GM21447 (cell line): Measurements from ENCODE around the gene DENND4A.
A peak's percentile ranks its signal among the peaks of the same experiment; 100 is the strongest.
"Not testable (repeated sequence)": the region's sequence is repeated elsewhere in the genome, so short reads cannot be mapped to it uniquely, and the experiment has no call there.

Experiments
- ATAC-seq: cut with Tn5 transposase; IDR thresholded peaks from one replicate; pipeline ENCODE4 v1.9.1; 2021; ENCODE audit not compliant: unreplicated experiment

Gene DENND4A

DNA sequence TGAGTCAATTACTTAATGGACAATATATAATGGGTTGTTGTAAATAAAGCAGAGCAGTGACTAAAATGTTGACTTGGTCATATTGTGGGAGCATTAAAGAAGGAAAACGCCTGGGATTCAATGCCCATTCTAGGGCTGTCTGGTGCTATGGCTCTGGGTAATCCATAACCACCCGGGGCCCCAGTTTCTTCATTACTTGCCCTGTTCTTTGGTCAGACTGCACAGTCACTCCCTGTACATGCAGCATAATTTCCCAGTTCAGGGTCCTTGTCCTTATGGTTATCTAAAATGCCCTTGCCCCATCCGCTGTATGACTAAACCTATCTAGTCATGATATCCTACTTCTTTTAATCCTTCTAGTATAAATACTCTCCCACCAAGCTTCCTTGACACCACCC, 27.5 kb upstream of the DENND4A start:
- no peak for ATAC-seq

DNA sequence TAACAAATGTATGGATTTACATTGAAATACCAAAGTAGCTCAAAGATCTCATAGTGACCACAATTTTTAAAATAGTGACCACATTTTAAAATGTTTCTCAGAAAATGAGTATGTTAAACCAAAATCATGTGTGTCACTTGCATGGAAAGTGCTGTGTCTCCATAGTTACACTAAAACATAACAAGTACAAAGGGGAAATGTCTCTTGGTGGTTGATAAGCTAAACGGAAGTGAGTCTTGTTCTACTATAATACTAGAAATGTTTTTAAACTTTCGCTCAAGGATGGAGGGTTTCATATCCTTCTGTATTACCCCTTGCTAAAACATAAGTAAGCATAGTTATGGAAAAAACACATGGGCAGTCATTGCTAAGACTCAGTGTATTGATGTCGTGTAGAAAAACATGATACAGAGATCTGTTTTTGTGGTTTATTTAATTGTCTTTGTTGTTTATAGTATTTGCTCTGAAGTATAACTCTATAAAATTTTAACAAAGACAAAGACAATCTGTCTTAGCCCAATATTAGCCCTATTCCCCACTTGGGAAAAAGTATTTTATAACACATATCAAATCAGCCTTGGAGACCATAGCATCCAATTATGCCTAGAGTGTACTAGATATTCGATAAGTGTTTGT, 27.0 kb upstream of the DENND4A start:
- ATAC-seq = peak; percentile 57

DNA sequence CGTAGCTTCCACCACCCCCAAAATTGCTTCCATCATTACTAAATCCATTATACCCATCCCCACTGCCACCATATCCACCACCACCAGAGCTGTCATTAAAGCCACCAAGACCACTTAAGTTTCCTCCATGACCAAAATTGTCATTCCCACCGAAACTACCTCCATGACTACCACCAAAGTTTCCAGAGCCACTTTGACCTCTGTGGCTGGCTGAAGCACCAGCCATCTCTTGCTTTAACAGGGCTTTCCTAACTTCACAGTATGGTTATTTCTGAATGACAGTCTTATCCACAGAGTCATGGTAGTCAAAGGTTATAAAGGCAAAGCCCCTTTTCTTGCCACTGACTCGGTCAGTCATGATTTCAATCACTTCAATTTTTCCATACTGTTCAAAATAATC, 24.3 kb upstream of the DENND4A start:
- ATAC-seq = no peak

DNA sequence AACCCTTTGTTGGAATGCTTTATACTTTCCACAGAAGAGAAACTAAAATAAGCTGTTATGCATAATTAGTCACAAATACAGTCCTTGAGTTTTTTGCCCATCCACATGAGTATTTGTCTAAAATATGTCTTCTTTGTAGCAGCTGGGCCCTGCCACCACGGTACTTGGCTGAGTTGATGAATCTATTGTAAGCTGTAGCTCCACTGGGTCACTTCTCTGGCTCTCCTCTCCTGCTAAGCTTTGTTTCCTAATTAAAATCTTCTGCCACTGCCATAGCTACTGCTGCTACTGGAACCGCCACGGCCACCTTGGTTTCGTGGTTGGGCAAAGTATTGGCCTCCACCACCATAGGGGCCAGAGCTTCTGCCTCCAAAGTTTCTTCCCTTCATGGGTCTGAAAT, 23.9 kb upstream of the DENND4A start:
- not testable (repeated sequence) for ATAC-seq

DNA sequence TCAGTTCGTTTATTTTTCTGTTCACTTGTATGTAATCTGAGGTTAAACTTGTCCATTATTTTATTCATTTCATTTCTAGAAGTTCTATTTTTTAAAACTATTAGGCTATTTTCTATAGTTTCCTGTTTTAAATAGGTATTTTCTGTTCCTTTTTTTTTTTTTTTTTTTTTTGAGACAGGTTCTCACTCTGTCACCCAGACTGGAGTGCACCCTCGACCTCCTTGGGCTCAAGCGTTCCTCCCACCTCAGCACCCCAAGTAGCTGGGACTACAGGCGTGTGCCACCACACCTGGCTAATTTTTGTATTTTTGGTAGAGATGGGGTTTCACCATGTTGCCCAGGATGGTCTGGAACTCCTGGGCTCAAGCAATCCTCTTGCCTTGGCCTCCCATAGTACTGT, 22.2 kb upstream of the DENND4A start:
- ATAC-seq = not testable (repeated sequence)

DNA sequence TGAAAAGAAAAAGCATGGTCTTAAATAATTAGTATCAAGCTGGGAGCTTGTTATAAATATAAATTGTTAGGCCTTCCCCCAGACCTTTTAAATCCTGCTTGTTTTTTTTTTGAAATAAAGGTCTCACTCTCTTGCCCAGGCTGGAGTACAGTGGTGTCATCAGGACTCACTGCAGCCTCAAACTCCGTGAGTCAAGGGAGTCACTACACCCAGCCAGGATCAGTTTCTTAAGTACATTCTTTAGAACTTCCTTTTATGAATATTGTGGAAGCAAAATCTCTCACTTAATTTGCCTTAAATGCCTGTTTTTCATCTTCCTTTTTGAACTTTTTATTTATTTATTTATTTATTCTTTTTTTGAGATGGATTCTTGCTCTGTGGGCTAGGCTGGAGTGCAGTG, 20.8 kb upstream of the DENND4A start:
- no peak for ATAC-seq

DNA sequence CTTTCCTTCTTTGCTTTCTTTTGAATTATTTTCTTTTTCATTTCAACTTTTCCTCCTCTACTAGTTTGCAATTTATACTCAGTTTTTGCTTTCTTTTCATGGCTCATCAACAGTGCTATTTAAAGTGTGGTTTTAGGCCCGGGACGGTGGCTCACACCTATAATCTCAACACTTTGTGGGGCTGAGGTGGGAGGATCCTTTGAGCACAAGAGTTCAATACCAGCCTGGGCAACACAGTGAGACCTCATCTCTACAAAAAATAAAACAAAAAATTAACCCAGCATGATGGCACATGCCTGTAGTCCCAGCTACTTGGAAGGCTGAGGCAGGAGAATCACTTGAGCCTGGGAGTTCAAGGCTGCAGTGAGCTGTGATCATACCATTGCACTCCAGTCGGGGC, 20.4 kb upstream of the DENND4A start:
- ATAC-seq = no peak

DNA sequence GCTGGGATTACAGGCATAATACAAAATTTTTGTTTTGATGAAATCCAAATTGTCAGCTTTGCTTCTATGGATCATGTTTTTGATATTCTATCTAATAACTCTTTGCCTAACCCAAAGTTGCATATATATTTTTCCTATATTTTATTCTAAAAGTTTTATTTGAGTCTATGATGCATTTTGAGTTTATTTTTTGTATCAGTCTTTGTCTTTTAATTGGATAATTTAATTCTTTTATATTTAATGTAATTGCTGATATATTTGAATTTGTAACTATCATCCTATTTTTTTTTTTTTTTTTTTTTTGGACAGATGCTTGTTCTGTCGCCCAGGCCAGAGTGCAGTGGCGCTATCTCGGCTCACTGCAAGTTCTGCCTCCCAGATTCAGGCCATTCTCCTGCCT, 19.7 kb upstream of the DENND4A start:
- ATAC-seq = no peak

DNA sequence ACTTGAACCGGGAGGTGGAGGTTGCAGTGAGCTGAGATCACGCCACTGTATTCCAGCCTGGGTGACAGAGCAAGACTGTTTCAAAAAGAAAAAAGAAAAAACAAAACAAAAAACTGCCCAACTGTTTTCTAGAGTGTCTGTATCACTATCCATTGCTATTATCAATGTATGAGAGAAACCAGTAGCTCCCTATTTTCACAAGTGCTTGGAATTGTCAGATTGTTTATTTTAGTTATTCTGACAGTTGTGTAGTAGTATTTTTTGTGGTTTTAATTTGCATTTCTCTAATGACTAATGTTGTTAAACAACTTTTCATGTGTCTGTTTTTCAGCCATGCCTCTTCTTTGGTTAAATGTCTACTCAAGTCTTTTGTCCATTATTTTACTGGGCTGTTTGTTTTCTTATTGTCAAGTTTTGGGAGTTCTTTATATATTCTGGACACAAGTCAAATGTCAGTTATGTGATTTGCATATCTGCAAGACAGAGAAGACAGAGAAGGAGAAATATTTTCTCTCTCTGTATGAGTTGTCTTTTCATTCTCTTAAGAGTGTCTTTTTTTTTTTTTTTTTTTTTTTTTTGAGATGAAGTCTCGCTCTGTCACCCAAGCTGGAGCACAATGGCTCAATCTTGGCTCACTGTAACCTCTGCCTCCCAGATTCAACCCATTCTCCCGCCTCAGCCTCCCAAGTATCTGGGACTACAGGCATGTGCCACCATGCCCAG, 19.1 kb upstream of the DENND4A start:
- not testable (repeated sequence) for ATAC-seq

DNA sequence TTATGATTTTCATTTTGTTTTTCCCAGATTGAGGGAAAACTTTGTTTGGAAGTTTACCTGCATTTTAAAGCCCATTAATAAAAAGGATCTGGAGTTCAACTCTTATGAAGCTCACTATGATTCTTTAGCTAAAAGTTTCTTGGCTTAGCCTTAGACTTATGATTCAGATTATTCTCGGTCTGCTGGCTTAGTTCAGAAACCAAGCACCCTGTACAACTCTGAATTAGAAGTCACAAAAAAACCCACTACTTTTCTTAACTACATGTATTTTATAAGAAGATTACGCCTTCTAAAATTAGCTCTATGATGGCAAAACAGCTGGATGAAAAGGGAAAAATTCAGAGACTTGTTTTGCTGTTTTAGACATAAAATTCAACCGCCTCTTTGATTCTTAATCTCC, 14.3 kb upstream of the DENND4A start:
- ATAC-seq = no peak

DNA sequence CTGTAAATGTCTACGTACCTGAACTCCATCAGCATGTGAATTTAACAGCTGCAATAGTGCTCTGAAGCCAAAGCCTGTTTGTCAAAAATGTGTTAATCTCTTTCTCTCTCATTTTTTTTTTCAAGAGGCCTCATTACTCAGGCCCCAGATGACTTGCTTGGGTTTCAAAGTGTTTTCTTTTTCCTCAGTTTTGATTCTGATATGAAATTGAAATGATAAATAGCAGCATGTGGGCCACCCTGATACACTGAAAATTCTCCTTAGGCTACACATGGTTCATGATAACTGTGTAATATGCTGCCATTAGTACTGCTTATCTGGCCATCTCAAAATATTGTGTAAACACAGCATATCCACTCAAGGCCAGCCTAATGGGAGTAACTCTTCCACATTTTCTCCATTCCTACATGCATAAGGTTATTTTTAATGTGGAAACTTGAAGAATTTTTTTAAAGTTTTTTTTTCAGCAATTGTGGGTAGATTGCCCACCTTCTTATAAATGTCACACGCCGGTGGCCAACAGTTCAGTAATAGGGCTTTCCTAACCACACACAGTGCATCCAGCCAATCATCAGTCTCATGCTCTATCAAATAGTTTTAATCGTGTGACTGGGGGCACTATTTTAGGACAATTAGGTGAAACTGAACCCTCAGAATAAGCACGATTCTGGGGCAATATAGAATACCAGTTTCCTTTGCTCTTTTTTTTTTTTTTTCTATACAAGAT, 13.1 kb upstream of the DENND4A start:
- ATAC-seq = no peak

DNA sequence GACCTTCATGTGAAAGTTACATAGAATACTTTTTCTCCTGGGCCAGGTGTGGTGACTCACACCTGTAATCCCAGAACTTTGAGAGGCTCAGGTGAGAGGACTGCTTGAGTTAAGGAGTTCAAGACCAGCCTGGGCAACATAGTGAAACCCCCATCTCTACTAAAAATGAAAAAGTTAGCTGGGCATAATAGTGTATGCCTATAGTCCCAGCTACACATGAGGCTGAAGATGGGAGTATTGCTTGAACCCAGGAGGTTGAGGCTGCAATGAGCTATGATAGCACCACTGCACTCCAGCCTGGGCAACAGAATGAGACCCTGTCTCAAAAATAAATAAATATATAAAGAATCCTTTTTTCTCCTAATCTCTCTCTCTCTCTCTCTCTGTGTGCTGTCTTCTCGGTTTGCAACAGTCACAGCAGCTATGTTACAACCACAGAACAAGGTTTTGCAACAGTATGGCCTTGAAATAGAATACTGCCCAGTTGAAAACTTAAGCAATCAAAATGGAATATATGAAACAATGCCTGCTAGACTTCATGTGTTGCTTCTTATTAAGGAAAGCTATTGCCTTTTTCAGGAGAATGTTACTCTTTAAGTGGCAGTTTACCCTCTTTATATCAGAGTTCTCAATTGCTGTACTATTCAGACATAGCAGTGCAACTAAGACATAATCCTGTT, 12.3 kb upstream of the DENND4A start:
- ATAC-seq = no peak

DNA sequence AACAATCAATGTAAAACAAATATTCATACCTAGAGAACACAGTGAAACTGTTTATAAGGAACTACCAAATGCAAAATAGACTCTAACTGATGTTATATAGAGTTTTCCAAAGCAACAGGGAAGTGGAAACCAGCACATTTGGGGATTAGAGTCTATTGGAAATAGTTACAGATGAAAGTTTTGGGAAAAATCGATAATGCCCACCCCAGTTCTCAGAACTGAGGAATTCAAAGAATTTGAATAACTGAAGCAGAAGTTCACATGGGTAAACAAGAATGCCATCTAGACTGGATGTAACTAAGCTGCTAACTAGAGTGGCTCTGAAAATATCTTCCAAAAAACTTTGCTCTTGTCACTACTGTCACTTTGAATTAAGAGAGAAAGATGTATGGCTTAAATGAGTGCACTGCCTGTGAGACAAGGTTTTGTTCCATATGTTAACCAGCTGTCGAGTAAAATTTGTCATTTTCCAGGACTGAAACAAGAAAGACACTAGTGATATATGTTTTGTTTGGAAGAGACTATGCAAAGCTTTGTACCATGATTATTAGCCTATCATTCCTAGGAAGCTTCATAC, 9.2 kb upstream of the DENND4A start:
- ATAC-seq = no peak

DNA sequence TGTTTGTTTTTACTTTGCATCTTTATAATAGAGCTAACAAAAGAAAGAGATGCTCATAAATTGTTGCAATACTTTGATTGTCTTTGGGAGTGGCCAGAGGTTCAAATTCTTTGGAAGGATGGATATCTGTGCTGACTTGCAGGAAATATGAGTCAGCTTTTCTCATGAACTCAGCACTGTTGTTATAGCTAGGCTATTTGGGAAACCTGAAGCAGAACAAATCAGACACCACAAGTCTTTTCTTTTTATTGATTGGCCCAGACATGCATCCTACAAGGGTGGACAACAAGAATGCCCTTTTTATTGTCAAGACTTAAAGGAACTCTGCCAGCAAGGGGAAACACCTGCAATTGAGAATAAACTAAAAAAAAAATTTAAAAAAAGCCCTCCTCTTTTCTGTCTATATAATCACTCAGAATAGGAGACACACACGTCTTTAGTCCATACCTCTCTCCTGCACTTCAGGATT, 4.6 kb upstream of the DENND4A start:
- ATAC-seq = no peak

DNA sequence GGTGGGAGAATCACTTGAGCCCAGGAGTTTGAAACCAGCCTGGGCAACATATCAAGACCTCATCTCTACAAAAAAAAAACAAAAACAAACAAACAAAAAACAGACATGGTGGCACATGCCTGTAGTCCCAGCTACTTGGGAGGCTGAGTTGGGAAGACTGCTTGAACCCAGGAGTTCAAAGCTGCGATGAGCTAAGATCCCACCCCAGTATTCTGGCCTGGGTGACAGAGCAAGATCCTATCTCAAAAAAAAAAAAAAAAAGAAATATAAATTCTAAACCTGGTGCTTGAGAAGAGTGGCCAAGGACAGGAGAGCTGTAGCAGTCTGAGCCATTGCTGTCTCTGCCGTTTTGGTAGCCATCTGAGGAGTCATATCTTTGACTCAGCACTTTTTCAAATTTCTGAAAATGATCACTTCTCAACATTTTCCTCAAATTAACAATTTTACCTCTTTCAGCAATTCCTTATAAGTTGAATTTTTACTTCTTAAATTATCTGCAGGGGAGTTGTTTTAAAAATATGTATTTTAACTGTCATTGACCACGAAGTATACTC, 3.6 kb upstream of the DENND4A start:
- ATAC-seq = no peak

DNA sequence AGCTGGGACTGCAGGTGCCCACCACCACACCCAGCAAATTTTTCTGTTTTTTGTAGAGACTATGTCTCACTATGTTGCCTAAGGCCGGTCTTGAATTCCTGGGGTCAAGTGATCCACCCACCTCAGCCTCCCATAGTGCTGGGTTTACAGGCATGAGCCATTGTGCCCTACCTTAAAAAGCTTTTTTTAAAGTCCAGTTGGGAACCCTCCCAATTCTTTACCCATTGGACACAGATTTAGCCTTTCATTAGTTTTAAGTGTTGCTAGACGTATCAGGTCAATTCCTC, 1.7 kb upstream of the DENND4A start:
- ATAC-seq = no peak

DNA sequence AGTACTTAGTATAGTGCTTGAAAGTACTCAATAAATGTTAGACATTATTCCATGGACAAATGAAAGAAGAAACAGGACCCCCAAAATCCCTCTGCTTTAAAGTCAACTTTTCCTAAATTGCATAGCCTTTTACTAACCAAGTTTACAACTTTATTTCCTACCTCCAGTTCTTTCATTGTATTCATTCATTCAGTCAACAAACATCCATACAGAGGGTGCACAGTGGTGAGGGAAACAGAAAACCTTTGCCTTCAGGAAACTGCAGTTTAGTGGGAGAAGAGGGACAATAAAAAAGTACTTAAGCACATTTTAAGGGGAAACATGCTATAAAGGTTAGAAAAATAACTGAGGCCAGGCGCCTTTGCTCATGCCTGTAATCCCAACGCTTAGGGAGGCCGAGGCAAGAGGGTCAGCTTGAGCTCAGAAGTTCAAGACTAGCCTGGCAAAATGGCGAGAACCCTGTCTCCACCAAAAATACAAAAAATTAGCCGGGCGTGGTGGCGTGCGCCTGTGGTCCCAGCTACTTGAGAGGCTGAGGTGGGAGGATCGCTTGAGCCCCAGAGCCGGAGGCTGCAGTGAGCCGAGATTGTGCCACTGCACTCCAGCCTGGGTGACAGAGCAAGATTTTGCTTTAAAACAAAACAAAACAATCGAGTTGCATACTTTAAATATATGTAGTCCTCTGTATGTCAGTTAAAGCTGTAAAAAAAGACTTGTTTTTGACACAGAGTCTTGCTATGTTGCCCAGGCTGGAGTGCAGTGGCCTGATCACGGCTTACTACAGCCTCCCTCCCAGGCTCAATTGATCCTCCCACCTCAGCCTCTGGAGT, 1.1 kb upstream of the DENND4A start:
- ATAC-seq = no peak

DNA sequence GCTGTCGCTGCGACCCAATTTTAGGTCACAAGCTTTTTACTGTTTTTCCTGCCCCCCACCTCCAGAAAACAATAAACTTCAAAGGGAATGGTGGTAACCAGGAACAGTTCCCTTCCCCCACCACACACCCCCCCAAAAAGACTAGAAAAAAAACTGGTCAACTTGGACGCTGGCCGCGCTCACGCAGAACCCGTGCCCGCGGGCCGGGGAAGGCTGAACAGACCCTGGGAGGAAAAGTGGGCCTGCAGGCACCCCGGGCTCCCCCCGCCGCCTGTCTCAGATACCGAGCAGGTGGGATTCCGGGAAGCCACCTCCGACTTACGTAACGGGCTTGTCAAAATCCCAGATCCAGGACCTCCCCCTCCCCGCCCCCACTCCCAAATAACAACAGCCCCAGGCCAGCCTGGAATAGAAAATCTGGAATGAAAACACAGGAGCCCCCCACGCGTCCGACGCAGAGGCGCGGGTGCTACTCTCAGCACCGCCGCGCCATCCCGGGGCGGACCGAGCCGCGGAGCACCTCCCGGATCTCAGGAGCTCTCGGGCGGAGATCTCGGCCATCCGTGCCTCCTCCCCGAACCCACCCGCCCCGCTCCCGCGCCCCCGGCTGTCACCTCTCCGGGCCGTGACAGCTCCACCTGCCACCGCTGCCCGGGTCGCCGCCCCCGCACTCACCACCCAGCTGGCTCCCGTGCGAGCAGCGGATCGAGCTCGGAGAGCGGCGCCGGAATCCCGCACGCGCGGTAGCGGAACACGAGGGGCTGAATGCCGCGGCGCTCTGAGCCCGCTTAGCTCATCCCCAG, 557 bp downstream of the DENND4A start:
- peak; percentile 21 for ATAC-seq

DNA sequence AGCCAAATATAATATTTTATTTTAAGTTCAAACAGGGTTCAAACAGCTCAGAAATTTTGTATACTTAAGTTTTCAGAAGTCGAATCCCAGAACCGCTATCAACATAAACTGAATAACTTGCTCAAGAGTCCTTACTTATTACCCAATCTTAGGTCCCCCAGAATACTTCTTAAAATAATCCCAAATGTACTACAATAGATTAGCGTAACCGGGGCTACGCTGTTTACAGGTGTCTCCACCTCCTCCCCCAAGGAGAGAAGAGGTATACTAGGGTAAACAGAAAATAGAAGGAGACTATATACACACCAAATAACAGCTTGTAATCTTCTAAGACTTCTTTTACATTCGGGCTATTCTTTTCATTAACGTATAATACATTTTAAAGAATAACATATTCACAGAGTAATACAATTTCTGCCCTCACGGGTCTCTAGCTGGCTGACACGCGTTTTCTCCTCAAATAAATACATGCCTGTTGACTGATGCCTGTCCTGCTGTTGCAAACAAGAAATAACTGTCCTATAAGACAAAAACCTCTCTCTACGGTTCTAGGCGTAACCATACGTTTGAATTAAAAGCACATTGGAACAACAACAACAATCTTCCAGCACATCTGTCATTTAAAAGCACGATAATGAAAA, 1.3 kb downstream of the DENND4A start:
- no peak for ATAC-seq
